HUES6 (cell line): ENCODE measurements around the gene OPTN.
"Not testable (repeated sequence)": the region's sequence is repeated elsewhere in the genome, so short reads cannot be mapped to it uniquely, and the experiment has no call there.

Experiments
- H3K27ac ChIP-seq: 2 replicates; pipeline ENCODE4 v1.7.0; 2013; ENCODE audit warnings: low read depth, mild to moderate bottlenecking, low read length, inconsistent platforms
- H3K27me3 ChIP-seq: 2 replicates; pipeline ENCODE4 v1.6.1; 2013; ENCODE audit warnings: low read length; ENCODE audit not compliant: control insufficient read depth, insufficient read depth
- H3K36me3 ChIP-seq: 2 replicates; pipeline ENCODE4 v1.6.1; 2013; ENCODE audit warnings: low read length; ENCODE audit not compliant: control insufficient read depth, insufficient read depth
- H3K4me1 ChIP-seq: 2 replicates; pipeline ENCODE4 v1.6.1; 2013; ENCODE audit warnings: low read length; ENCODE audit not compliant: control insufficient read depth, insufficient read depth
- H3K4me3 ChIP-seq: 2 replicates; pipeline ENCODE4 v1.5.1; 2013; ENCODE audit warnings: low read depth, low read length
- H3K9ac ChIP-seq: one replicate; pipeline ENCODE4 v1.6.1; 2013; ENCODE audit warnings: mild to moderate bottlenecking, low read length
- H3K9me3 ChIP-seq: 2 replicates; pipeline ENCODE4 v1.6.1; 2013; ENCODE audit warnings: low read depth, low read length; ENCODE audit not compliant: control insufficient read depth, insufficient read depth

The OPTN gene

DNA sequence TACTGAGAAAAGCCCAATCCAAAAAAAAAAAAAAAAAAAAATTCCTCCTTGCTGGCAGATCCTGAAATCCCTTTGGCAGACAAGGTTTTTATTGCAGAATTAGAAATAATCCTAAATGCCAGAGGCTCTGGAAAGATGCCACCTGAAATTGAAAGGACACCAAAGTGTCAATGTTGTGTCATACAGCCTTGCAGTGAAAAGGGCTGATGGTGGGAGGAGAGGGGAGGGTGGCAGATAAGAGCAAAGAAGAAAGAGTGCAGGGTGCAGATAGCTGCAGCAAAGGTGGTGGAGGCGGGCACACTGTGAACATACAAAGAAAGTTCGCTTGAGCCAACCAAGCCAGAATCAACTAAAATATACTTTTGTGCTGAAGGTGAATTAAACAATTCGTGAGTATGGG, 8.2 kb upstream of the OPTN start:
- peaks cover 7% of the 10 kb centered on the region for H3K9me3 ChIP-seq

DNA sequence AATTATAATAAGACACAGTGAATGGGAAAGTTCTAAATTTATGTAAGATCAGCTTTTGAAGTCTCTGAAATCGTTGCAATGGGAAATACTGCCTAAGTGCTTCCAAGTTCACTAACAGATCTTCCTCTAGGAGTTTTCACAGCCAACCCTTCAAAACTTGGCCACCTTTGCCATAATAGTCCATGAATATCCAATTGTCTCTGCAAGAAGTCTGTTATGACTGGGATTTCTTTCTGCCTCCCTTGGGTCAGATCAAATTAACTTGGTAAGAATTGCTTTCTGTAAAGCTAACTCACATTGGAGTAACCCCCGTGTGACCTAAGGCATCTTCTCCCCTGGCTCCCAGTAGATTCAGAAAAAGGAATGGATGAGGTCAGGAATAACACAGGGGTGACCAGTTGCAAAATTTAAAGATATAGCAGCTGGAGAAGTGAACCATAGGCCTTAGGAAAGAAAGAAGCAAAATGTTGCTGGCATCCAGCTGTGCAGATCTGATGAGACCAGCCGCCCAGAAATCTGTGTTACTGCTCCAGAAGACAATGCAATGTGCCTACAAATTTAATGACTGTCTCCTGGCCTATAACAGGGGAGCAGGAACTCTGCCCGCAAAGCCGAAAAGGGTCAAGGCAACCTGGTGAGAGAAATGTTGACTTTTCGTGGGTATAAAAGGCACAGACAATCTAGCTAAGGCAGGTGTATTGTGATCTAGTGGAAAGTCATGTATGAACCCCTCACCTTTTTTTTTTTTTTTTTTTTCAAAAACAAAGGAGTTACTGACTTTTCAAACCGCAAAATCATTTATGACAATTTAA, 7.5 kb upstream of the OPTN start:
- no peak overlapping the region for H3K9ac ChIP-seq
- no peak overlapping the region for H3K4me3 ChIP-seq

More for the DNA sequence above, 8.2 kb upstream of the OPTN start:
- Histone ChIP-seq H3K36me3 (no peaks in the 10 kb centered on the region), H3K27me3 (no peaks in the 10 kb centered on the region), H3K9ac (no peak overlapping the region), H3K4me1 (no peaks in the 10 kb centered on the region), H3K4me3 (no peak overlapping the region), H3K27ac (no peak overlapping the region)

DNA sequence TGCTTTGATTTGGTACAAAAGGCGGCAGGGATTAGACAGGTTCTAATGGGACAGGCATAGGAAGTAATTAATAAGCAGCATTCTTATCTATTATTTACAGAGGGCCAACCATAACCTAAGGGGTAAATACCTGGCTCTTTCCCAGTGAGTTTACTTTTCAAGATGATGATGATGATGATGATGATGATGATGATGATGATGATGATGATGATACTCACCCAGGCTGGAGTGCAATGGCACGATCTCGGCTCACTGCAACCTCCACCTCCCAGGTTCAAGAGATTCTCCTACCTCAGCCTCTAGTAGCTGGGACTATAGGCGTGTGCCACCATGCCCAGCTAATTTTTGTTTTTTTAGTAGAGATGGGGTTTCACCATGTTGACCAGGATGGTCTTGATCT, 5.9 kb upstream of the OPTN start:
- not testable (repeated sequence) for H3K4me3 ChIP-seq, H3K4me1 ChIP-seq, H3K27me3 ChIP-seq, H3K9ac ChIP-seq, H3K27ac ChIP-seq, H3K36me3 ChIP-seq, H3K9me3 ChIP-seq

More for the DNA sequence above, 7.5 kb upstream of the OPTN start:
- Histone ChIP-seq H3K4me1 (no peaks in the 10 kb centered on the region), H3K27me3 (no peaks in the 10 kb centered on the region), H3K27ac (no peak overlapping the region), H3K9me3 (peaks cover 5% of the 10 kb centered on the region), H3K36me3 (no peaks in the 10 kb centered on the region)

DNA sequence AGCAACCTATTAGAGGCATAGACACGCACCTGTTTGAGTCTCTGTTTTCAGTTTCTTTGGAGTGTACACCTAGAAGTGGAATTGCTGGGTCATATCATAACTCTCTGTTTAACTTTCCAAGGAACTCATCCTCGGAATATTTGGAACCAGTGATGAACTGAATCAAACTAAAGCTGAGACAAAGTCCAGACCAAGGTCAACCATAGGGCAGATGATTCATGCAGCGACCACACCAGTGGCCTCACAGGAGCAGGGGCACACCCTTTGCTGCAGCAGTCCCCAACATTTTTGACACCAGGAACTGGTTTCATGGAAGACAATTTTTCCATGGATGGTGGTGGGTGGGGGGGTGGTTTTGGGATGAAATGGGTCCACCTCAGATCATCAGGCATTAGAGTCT, 4.9 kb upstream of the OPTN start:
- H3K9me3 ChIP-seq = no peaks in the 10 kb centered on the region
- H3K4me3 ChIP-seq = no peak overlapping the region
- H3K4me1 ChIP-seq = no peaks in the 10 kb centered on the region
- no peaks in the 10 kb centered on the region for H3K36me3 ChIP-seq
- H3K27me3 ChIP-seq = no peaks in the 10 kb centered on the region
- no peak overlapping the region for H3K27ac ChIP-seq
- no peak overlapping the region for H3K9ac ChIP-seq

DNA sequence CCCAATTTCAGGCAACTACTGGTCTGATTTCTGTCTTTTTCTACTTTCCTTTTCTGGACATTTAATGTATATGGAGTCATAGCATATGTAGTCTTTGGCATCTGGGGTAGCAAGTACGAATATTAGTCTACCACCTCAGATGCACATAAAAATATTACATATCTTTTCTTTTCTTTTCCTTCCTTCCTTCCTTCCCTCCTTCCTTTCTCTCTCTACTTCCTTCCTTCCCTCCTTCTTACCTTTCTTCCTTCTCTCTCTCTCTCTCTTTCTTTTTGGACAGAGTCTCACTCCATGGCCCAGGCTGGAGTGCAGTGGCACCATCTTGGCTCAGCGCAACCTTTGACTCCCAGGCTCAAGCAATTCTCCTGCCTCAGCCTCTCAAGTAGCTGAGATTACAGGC, 4.0 kb upstream of the OPTN start:
- peaks cover 5% of the 10 kb centered on the region for H3K4me1 ChIP-seq
- no peak overlapping the region for H3K4me3 ChIP-seq

DNA sequence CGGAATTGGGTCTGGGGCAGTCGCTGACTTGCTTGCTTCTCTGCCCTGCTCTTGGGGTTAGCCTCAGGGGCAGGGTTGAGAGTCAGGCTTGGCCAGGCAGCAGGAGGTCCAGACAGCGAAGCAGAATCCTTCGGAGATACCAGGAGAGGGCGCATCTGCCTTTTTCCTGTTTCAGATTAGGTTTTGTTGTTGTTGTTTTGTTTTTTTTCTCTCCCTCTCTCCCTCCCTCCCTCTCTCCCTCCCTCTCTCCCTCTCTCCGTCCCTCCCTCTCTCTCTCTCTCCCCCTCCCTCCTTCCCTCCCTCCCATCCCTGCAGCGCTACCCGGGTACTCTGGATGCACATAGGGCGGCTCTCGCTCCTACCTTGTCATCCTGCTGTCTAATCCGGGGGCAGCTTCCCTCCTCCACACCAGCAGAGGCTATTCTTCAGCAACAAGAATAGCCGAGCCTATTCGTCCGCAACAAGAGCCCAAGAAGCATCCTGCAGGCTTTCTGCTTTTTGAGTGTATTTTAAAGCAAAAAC, 758 bp upstream of the OPTN start:
- Histone ChIP-seq H3K9me3 (no peaks in the 10 kb centered on the region), H3K9ac (peak overlapping the region; percentile 74), H3K36me3 (no peaks in the 10 kb centered on the region), H3K27ac (no peak overlapping the region; the same call in 1 of the 2 replicates), H3K27me3 (peaks cover 6% of the 10 kb centered on the region), H3K4me3 (peak overlapping the region; percentile 100), H3K4me1 (peaks cover 7% of the 10 kb centered on the region)

More for the DNA sequence above, 4.0 kb upstream of the OPTN start:
- Histone ChIP-seq H3K9me3 (no peaks in the 10 kb centered on the region), H3K27me3 (peaks cover 5% of the 10 kb centered on the region), H3K9ac (no peak overlapping the region), H3K36me3 (no peaks in the 10 kb centered on the region), H3K27ac (no peak overlapping the region)

DNA sequence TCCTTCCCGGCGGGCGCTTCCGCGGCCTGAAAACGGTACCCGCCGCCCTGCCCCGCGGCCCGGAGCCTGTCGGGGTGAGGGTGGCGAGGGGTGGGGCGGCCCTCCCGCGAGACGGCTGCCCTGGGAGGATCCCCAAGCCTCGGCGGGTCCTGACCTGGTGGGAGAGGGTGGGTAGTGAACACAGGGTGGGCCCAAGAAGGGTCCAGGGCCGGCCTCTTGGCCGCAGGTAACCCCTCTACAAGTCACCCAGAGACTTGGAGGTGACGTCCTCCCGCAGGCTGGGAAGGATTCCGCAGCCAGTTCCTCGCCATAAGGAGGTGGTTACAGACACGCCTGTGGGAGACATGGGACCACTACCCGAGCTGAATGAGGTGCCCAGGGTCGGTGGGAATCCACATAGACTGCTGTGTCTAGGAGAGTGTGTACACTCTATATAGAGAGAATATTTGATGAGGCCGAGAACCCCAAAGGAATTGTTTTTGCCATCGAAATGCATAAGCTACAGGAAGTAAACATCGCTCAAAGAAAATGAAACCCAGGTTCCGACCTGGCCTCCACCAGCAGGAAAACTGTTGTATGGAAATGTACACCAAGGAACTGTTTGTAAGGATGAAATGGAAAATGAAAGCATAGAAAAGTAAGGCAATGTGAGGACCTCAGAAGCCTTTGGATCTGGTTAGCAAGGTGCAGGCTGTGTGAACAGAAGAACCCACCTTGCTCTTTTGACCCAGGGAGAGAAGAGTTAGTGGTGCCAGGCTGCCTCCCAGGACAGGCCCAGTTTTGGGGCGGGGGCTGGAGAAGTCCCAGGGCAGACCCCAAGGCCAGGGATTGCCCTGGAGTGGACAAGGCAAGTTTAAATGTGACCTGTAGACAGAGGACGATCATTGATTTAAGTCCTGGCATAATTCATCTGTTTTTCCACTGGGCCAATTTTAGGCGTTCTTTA, 659 bp downstream of the OPTN start:
- Histone ChIP-seq H3K9ac (peak overlapping the region; percentile 61), H3K4me1 (peaks cover 7% of the 10 kb centered on the region), H3K4me3 (peak overlapping the region; percentile 100), H3K9me3 (no peaks in the 10 kb centered on the region), H3K27me3 (peaks cover 6% of the 10 kb centered on the region), H3K36me3 (no peaks in the 10 kb centered on the region), H3K27ac (no peak overlapping the region)

DNA sequence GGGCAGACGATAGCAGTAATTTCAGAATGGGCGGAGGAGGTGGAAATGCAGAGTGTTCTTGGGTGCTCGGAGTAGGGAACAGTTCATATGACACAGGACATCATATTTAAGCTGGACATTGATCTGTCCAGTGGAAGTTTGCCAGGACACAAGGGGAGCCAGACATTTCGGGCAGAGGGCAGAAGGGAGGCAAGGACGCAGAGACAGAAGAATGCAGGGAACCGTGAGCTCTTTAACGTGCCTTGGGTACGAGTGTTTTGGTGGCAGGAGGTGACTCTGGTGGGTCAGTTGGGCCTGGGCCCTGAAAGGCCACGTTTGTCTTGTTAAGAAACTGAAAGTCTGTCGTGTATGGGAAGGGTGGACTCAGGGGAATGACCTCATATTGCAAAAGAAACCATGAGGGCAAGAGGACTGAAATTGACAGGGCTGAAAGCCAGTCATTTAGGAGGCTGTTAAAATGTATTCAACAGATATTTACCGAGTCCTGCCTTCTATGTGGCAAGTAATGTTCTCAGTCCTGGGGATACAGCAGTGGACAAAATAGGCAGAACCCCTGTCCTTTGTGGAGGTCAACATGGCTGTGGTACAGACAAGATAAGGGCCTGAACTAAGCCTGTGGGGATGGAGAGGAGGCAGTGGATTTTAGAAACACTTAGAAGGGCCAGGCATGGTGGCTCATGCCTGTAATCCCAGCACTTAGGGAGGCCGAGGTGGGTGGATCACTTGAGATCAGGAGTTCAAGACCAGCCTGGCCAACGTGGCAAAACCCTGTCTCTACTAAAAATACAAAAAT, 2.2 kb downstream of the OPTN start:
- Histone ChIP-seq H3K9ac (no peak overlapping the region), H3K4me3 (no peak overlapping the region), H3K9me3 (no peaks in the 10 kb centered on the region), H3K36me3 (no peaks in the 10 kb centered on the region), H3K4me1 (peaks cover 7% of the 10 kb centered on the region), H3K27me3 (peaks cover 6% of the 10 kb centered on the region), H3K27ac (no peak overlapping the region)

DNA sequence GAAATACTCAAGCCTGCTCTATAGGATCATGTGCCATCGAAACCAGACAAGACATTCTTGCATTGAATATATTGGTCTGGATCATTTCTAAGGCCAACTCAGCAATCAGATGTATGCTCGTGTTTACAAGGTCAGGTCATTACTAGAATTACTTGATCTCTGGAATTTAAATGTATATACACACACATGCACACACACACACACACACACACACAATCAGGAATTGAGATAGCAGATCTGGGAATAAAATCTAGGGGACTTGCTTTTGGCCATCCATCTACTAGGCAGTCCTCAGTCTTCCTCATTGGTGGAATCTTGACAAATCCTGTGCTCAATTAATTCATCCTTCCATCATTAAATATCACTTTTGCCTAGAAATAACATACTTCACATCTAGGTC, 3.6 kb downstream of the OPTN start:
- no peak overlapping the region for H3K9ac ChIP-seq
- peaks cover 7% of the 10 kb centered on the region for H3K4me1 ChIP-seq
- no peaks in the 10 kb centered on the region for H3K9me3 ChIP-seq
- H3K27ac ChIP-seq = no peak overlapping the region
- H3K36me3 ChIP-seq = no peaks in the 10 kb centered on the region
- H3K27me3 ChIP-seq = peaks cover 6% of the 10 kb centered on the region
- H3K4me3 ChIP-seq = no peak overlapping the region

DNA sequence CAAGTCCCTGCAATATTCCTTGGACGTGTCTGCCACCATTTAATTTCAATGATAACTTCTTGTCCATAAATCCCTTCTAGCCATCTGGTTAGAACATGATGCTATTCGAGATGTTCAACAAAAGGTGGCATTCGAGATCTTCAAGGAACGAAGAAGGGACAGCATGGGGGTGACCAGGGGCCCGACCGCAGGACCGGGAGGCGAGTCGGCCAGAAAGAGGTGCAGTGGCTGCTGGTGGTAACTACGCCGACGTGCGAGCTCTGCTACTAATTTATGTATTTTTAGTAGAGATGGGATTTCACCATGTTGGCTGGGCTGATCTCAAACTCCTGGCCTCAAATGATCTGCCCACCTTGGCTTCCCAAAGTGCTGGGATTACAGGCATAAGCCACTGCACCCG, 4.7 kb downstream of the OPTN start:
- H3K36me3 ChIP-seq = no peaks in the 10 kb centered on the region
- H3K4me1 ChIP-seq = peaks cover 7% of the 10 kb centered on the region
- no peak overlapping the region for H3K9ac ChIP-seq
- no peaks in the 10 kb centered on the region for H3K9me3 ChIP-seq
- H3K27me3 ChIP-seq = peaks cover 6% of the 10 kb centered on the region
- no peak overlapping the region for H3K4me3 ChIP-seq
- H3K27ac ChIP-seq = no peak overlapping the region
